Choroid plexus epithelial cell (primary cell): Measurements from ENCODE around the gene RASGRF1.
A peak's percentile ranks its signal among the peaks of the same experiment; 100 is the strongest.

Experiments used
- DNase-seq: peaks from one replicate; pipeline ENCODE4 v3.0.0-alpha.2; 2010; ENCODE audit warnings: low read depth
- H3K4me3 ChIP-seq: 2 replicates; pipeline ENCODE4 v1.5.1; 2011; ENCODE audit warnings: low read depth, mild to moderate bottlenecking, control low read depth, low read length, moderate library complexity
- CTCF ChIP-seq: conservative IDR thresholded peaks from 2 replicates; pipeline ENCODE4 v1.5.1; 2011; ENCODE audit warnings: low read depth, mild to moderate bottlenecking, control low read depth, inconsistent platforms, low read length, moderate library complexity

Gene RASGRF1

GRCh38 chr15:78915341-78916087, 175.1 kb downstream of the RASGRF1 start:
- TF ChIP-seq CTCF = no peak
- peak; percentile 50 for DNase-seq
- H3K4me3 ChIP-seq = no peak overlapping the region

- peak; percentile 38 for DNase-seq
- peak; percentile 64 for TF ChIP-seq CTCF
- no peak overlapping the region for H3K4me3 ChIP-seq
Observed at GRCh38 chr15:78914027-78914764, 176.4 kb downstream of the RASGRF1 start.

GRCh38 chr15:78913012-78913411, 177.6 kb downstream of the RASGRF1 start:
- DNase-seq = no peak
- TF ChIP-seq CTCF = no peak
- no peak overlapping the region for H3K4me3 ChIP-seq

- no peak overlapping the region for H3K4me3 ChIP-seq
- TF ChIP-seq CTCF = no peak
- DNase-seq = no peak
Observed at GRCh38 chr15:78912316-78912715, 178.3 kb downstream of the RASGRF1 start.

- no peak for DNase-seq
- no peak overlapping the region for H3K4me3 ChIP-seq
- TF ChIP-seq CTCF = no peak
Observed at GRCh38 chr15:78910271-78910670, 180.3 kb downstream of the RASGRF1 start.
